Measurements from ENCODE around the gene FBN1.

The FBN1 gene

GRCh38 chr15:48596415-48596814 lies 49.1 kb downstream of the FBN1 start:
- no peak for DNase-seq (ENCODE audit: low spot score)
- TF ChIP-seq CTCF (conservative IDR thresholded peaks at IDR 0.05; ENCODE audit: low read depth): no peak
- ChIA-PET CTCF (no interaction called here), POLR2A (ENCODE audit: low non-redundant PET) (no interaction called here)
- no peak overlapping the region for H3K27ac ChIP-seq

GRCh38 chr15:48595981-48596380 lies 49.5 kb downstream of the FBN1 start:
- no peak for DNase-seq (ENCODE audit: low spot score)
- TF ChIP-seq CTCF (conservative IDR thresholded peaks at IDR 0.05; ENCODE audit: low read depth): no peak
- CTCF ChIA-PET: no interaction called here
- POLR2A ChIA-PET (ENCODE audit: low non-redundant PET): no interaction called here
- H3K27ac ChIP-seq: no peak overlapping the region

- no peak for TF ChIP-seq CTCF (conservative IDR thresholded peaks at IDR 0.05; ENCODE audit: low read depth)
- DNase-seq (ENCODE audit: low spot score): no peak
- ChIA-PET CTCF (interaction anchor here (0.7 kb wide), 1 partner anchor 10 kb away, joined by 3 read pairs; no protein-coding TSS in a partner anchor), POLR2A (ENCODE audit: low non-redundant PET) (no interaction called here)
- no peak overlapping the region for H3K27ac ChIP-seq
Measured at GRCh38 chr15:48592933-48593332, 52.6 kb downstream of the FBN1 start.

- ChIA-PET CTCF (interaction anchor here (0.7 kb wide), 1 partner anchor 9 kb away, joined by 3 read pairs; no protein-coding TSS in a partner anchor), POLR2A (ENCODE audit: low non-redundant PET) (no interaction called here)
- TF ChIP-seq CTCF (conservative IDR thresholded peaks at IDR 0.05; ENCODE audit: low read depth): no peak
- no peak overlapping the region for H3K27ac ChIP-seq
- DNase-seq (ENCODE audit: low spot score): no peak
Measured at GRCh38 chr15:48592221-48592731, 53.2 kb downstream of the FBN1 start.

GRCh38 chr15:48590723-48591122 lies 54.8 kb downstream of the FBN1 start:
- CTCF ChIA-PET: no interaction called here
- no peak overlapping the region for H3K27ac ChIP-seq
- TF ChIP-seq CTCF (conservative IDR thresholded peaks at IDR 0.05; ENCODE audit: low read depth): no peak
- DNase-seq (ENCODE audit: low spot score): no peak
- POLR2A ChIA-PET (ENCODE audit: low non-redundant PET): no interaction called here

GRCh38 chr15:48584812-48585563 lies 60.5 kb downstream of the FBN1 start:
- POLR2A ChIA-PET (ENCODE audit: low non-redundant PET): no interaction called here
- no peak for DNase-seq (ENCODE audit: low spot score)
- no peak for TF ChIP-seq CTCF (conservative IDR thresholded peaks at IDR 0.05; ENCODE audit: low read depth)
- CTCF ChIA-PET: interaction anchor here (0.7 kb wide), 1 partner anchor 392 kb away, joined by 3 read pairs; no protein-coding TSS in a partner anchor
- no peak overlapping the region for H3K27ac ChIP-seq
